Measurements from ENCODE around the gene SH3TC1. TPM values are rescaled to one million over a fixed set of nuclear protein-coding genes. Genes with fewer than 3 reads are reported as not detected.
A peak's percentile ranks its signal among the peaks of the same experiment; 100 is the strongest.

The SH3TC1 gene
- total RNA-seq, 1 donor from 2014 or later, result 1.2 TPM

- H3K4me1 Mint-ChIP-seq (ENCODE audit: low read depth, unreplicated experiment), result no peaks in the 10 kb centered on the region
- H3K36me3 Mint-ChIP-seq (ENCODE audit: low read depth, unreplicated experiment), result no peaks in the 10 kb centered on the region
- no peak for FAIRE-seq
- Histone ChIP-seq H3K27me3 (ENCODE audit: insufficient read depth, low read length) (peaks cover 25% of the 10 kb centered on the region), H3K9ac (ENCODE audit: low read length) (no peak overlapping the region), H3K4me2 (ENCODE audit: low read length) (no peak overlapping the region), H3K9me3 (ENCODE audit: insufficient read depth, low read depth, low read length) (no peaks in the 10 kb centered on the region), H3K4me3 (ENCODE audit: insufficient read depth, low read depth, low read length) (no peak overlapping the region), H3K4me1 (ENCODE audit: insufficient read depth, low read length) (peaks cover 4% of the 10 kb centered on the region), H4K20me1 (ENCODE audit: insufficient read depth, low read length) (no peaks in the 10 kb centered on the region), H3K79me2 (ENCODE audit: insufficient read depth, low read length) (no peaks in the 10 kb centered on the region), H2AFZ (ENCODE audit: low read depth, low read length) (no peak overlapping the region), H3K36me3 (ENCODE audit: insufficient read depth, low read length) (no peaks in the 10 kb centered on the region), H3K27ac (ENCODE audit: low read depth, low read length) (no peak overlapping the region)
- peaks cover 60% of the 10 kb centered on the region for H3K27me3 Mint-ChIP-seq (ENCODE audit: low read depth, unreplicated experiment)
- H3K4me3 Mint-ChIP-seq (ENCODE audit: unreplicated experiment), result peak overlapping the region; percentile 40
- TF ChIP-seq CTCF (IDR thresholded peaks at IDR 0.05; ENCODE audit: insufficient read depth, low read depth, low read length) (no peak), EZH2 (IDR thresholded peaks at IDR 0.05; ENCODE audit: insufficient read depth, low read length) (no peak)
- no peak for DNase-seq (ENCODE audit: low read depth)
- peak overlapping the region; percentile 34 for H3K27ac Mint-ChIP-seq (ENCODE audit: unreplicated experiment)
- H3K9me3 Mint-ChIP-seq (ENCODE audit: unreplicated experiment), result peaks cover 2% of the 10 kb centered on the region
These were observed 41.6 kb upstream of the SH3TC1 start for GRCh38 chr4:8157496-8157895.

GRCh38 chr4:8157944-8158709 is 41.0 kb upstream of the SH3TC1 start:
- no peaks in the 10 kb centered on the region for H3K36me3 Mint-ChIP-seq (ENCODE audit: low read depth, unreplicated experiment)
- H3K4me3 Mint-ChIP-seq (ENCODE audit: unreplicated experiment), result peak overlapping the region; percentile 54
- no peaks in the 10 kb centered on the region for H3K4me1 Mint-ChIP-seq (ENCODE audit: low read depth, unreplicated experiment)

More at GRCh38 chr4:8157944-8158709, 41.0 kb upstream of the SH3TC1 start:
- Histone ChIP-seq H3K36me3 (ENCODE audit: insufficient read depth, low read length) (no peaks in the 10 kb centered on the region), H3K9me3 (ENCODE audit: insufficient read depth, low read depth, low read length) (no peaks in the 10 kb centered on the region), H3K4me2 (ENCODE audit: low read length) (peak overlapping the region; percentile 98), H3K27ac (ENCODE audit: low read depth, low read length) (no peak overlapping the region), H3K4me1 (ENCODE audit: insufficient read depth, low read length) (peaks cover 4% of the 10 kb centered on the region), H4K20me1 (ENCODE audit: insufficient read depth, low read length) (no peaks in the 10 kb centered on the region), H2AFZ (ENCODE audit: low read depth, low read length) (peak overlapping the region; percentile 62), H3K27me3 (ENCODE audit: insufficient read depth, low read length) (peaks cover 19% of the 10 kb centered on the region), H3K9ac (ENCODE audit: low read length) (no peak overlapping the region), H3K79me2 (ENCODE audit: insufficient read depth, low read length) (no peaks in the 10 kb centered on the region), H3K4me3 (ENCODE audit: insufficient read depth, low read depth, low read length) (peak overlapping the region; percentile 84)
- TF ChIP-seq CTCF (IDR thresholded peaks at IDR 0.05; ENCODE audit: insufficient read depth, low read depth, low read length) (no peak), EZH2 (IDR thresholded peaks at IDR 0.05; ENCODE audit: insufficient read depth, low read length) (peak; percentile 74)
- Mint-ChIP-seq H3K27ac (ENCODE audit: unreplicated experiment) (no peak overlapping the region), H3K27me3 (ENCODE audit: low read depth, unreplicated experiment) (peaks cover 58% of the 10 kb centered on the region), H3K9me3 (ENCODE audit: unreplicated experiment) (peaks cover 2% of the 10 kb centered on the region)
- no peak for DNase-seq (ENCODE audit: low read depth)
- no peak for FAIRE-seq
